WERI-Rb-1 (cell line): ENCODE results near the gene NEAT1.
A peak's percentile ranks its signal among the peaks of the same experiment; 100 is the strongest.

Experiments
- DNase-seq: peaks from one replicate; pipeline ENCODE4 v3.0.0-alpha.2; 2020
- H3K27ac ChIP-seq: fragments of 250-450 bp; sonication (Bioruptor Pico); 2 replicates; pipeline ENCODE4 v1.5.1; 2020; ENCODE audit warnings: mild to moderate bottlenecking, moderate library complexity
- H3K27me3 ChIP-seq: fragments of 250-450 bp; sonication (Bioruptor Pico); 2 replicates; pipeline ENCODE4 v1.5.1; 2021; ENCODE audit warnings: mild to moderate bottlenecking, low read depth, moderate library complexity; ENCODE audit not compliant: insufficient read depth, severe bottlenecking
- H3K36me3 ChIP-seq: fragments of 250-450 bp; sonication (Bioruptor Pico); 2 replicates; pipeline ENCODE4 v1.5.1; 2020; ENCODE audit warnings: mild to moderate bottlenecking, moderate library complexity
- H3K4me3 ChIP-seq: 2 replicates; pipeline ENCODE4 v1.5.1; 2011; ENCODE audit warnings: low read depth, mild to moderate bottlenecking, control low read depth, low read length
- H3K9me3 ChIP-seq: fragments of 250-450 bp; sonication (Bioruptor Pico); 2 replicates; pipeline ENCODE4 v1.5.1; 2021; ENCODE audit warnings: mild to moderate bottlenecking, moderate library complexity; ENCODE audit not compliant: severe bottlenecking
- TF ChIP-seq, protein P1 (sequence below): IDR thresholded peaks from 2 replicates; pipeline ENCODE4 v1.5.1; 2011; ENCODE audit warnings: low read depth, mild to moderate bottlenecking, control low read depth, inconsistent platforms, low read length

NEAT1 gene

DNA sequence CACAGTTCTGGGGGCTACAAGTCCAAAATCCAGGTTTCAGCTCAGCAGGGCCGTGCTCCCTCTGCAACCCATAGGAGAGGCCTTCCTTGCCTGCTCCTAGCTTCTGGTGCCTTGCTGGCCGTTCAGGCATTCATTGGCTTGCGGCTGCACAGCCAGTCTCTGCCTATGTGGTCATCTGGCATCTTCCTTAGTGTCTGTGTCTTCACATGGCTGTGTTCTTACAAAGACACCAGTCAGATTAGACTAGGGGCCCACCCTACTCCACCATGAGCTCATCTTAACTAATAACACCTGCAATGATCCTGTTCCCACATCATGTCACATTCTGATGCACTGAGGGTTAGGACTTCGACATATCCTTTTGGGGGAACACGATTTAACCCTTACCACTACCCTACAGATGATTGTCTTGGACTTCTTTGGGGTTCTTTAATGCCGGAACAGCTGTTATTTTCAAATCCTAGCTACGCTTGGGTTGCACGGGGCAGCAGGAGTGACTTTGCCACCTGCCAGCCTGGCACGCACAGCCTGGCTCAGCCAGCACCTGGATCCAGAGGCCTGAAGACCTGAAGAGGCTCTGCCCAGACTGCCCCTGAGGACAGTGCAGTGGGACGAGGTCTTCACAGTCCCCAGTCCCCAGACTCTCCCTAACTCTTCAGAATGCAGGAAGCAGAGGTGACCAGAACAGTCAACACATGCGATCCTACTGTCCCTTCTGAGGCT is 7.7 kb upstream of the NEAT1 start:
- Histone ChIP-seq H3K27me3 (no peaks in the 10 kb centered on the region), H3K4me3 (no peak overlapping the region), H3K36me3 (peaks cover 10% of the 10 kb centered on the region), H3K9me3 (no peaks in the 10 kb centered on the region), H3K27ac (peak overlapping the region; percentile 23)
- TF ChIP-seq, protein P1, sequence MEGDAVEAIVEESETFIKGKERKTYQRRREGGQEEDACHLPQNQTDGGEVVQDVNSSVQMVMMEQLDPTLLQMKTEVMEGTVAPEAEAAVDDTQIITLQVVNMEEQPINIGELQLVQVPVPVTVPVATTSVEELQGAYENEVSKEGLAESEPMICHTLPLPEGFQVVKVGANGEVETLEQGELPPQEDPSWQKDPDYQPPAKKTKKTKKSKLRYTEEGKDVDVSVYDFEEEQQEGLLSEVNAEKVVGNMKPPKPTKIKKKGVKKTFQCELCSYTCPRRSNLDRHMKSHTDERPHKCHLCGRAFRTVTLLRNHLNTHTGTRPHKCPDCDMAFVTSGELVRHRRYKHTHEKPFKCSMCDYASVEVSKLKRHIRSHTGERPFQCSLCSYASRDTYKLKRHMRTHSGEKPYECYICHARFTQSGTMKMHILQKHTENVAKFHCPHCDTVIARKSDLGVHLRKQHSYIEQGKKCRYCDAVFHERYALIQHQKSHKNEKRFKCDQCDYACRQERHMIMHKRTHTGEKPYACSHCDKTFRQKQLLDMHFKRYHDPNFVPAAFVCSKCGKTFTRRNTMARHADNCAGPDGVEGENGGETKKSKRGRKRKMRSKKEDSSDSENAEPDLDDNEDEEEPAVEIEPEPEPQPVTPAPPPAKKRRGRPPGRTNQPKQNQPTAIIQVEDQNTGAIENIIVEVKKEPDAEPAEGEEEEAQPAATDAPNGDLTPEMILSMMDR = no peak
- DNase-seq = no peak

DNA sequence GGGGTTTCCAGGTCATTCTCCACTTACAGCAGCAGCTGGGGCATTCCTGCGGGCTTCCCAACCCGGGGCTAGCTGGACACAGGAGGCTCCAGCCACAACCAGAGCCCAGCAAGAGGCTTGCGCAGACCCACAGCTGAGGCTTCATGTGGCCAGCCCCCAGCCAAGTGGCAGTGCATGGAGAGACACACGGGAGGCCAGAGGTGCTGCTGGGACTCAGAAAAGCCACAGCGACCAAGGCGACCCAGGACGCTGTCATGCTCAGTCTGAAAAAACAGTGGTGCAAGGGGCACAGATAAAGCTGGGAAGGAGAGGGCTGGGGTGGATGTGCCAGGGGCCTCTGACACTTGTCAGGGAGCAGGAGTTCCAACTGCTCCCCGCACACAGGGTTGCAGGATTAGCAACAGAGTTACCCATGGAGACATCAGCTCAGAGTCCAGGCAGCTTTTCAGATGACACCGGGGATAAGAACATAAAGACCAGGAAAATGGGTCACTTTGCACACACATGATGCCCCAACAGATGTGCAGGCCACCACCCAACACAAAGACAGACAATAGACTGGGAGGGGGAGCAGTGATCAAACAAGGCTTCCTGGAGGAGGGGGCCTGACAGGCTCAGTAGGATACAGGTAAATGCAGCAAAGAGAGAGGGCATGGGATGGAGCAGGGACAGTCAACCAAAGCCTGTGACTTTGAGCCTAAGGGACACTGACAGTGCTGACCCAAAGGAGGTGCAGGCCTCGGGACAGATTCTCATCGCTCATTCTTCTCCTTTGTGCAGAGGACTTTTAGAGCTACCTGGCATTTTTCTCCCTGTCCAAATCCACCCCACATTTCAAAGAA is 6.9 kb upstream of the NEAT1 start:
- peak overlapping the region; percentile 67 for H3K27ac ChIP-seq
- no peak for DNase-seq
- TF ChIP-seq, protein P1 = no peak
- H3K27me3 ChIP-seq = no peaks in the 10 kb centered on the region
- H3K36me3 ChIP-seq = peaks cover 10% of the 10 kb centered on the region
- H3K4me3 ChIP-seq = peak overlapping the region; percentile 24
- H3K9me3 ChIP-seq = no peaks in the 10 kb centered on the region

DNA sequence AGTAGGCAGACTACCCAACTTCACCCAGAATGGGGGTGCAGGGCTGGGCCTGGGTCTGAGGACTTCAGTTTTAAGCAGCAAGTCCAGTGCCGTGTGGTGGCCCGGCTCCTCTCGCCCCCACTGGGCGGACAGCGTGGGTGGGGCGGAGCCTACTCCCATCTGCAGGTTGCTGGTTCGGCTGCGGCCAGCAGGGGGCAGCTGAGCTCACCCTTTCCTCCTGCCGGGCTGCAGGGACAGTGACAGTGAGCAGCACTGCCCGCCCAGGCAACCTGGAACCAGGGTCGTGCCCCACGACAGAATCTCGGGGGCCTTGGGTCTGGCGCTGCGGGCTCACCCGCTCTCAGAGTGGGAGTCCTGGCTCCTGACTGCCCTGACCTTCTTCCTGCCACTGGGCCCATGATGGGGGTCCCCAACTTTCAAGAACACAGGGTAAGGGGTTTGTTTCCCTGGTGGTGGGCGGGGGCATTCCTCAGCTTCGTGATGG is 6.2 kb upstream of the NEAT1 start:
- peak overlapping the region; percentile 67 for H3K27ac ChIP-seq
- peak; percentile 90 for DNase-seq
- H3K27me3 ChIP-seq = no peaks in the 10 kb centered on the region
- H3K36me3 ChIP-seq = peaks cover 5% of the 10 kb centered on the region
- no peaks in the 10 kb centered on the region for H3K9me3 ChIP-seq
- TF ChIP-seq, protein P1 = peak; percentile 97
- H3K4me3 ChIP-seq = peak overlapping the region; percentile 24

DNA sequence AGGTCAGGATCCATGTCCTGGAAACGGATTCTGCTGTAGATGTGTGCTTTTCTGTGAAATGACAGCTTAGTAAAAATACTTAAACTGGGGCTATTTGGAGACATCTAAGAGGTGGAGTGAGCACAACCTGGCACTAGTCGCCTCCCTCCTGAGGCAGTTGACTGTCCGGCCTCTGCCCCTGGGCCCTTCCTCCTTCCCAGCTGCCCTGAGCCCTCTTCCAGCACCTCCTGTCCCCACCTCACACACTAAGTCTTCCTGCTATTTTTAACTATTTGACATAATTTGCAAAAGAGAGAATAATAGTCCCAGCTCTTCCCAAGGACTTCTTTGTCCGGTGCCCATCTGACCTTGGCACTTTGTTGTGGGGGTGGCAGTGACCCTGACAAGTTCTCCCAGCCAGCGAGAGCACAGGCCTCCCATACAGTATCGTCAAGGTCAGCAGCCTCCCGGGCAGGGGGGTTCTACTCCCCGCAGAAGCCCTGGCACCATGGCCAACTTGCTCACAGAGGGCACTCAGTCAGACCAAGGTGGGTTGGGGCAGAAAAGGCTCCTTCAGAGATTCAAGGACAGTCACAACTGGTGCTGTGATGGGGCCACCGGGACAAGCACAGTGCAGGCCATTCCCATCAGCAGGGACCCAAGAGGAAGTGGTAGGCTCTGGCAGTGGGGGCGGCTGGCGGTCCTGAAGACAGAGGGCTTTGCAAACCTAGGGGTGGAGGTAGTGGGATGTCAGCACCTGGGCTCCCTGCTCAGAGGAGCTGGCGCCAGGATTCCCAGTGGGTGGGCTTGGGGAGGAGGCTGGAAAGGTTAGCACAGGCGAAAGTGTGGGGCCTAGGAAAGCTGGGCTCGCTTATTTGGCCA is 5.5 kb upstream of the NEAT1 start:
- H3K27ac ChIP-seq = peak overlapping the region; percentile 67
- no peak overlapping the region for H3K4me3 ChIP-seq
- H3K27me3 ChIP-seq = no peaks in the 10 kb centered on the region
- TF ChIP-seq, protein P1 = no peak
- H3K9me3 ChIP-seq = peaks cover 2% of the 10 kb centered on the region
- no peak for DNase-seq
- H3K36me3 ChIP-seq = peaks cover 5% of the 10 kb centered on the region

DNA sequence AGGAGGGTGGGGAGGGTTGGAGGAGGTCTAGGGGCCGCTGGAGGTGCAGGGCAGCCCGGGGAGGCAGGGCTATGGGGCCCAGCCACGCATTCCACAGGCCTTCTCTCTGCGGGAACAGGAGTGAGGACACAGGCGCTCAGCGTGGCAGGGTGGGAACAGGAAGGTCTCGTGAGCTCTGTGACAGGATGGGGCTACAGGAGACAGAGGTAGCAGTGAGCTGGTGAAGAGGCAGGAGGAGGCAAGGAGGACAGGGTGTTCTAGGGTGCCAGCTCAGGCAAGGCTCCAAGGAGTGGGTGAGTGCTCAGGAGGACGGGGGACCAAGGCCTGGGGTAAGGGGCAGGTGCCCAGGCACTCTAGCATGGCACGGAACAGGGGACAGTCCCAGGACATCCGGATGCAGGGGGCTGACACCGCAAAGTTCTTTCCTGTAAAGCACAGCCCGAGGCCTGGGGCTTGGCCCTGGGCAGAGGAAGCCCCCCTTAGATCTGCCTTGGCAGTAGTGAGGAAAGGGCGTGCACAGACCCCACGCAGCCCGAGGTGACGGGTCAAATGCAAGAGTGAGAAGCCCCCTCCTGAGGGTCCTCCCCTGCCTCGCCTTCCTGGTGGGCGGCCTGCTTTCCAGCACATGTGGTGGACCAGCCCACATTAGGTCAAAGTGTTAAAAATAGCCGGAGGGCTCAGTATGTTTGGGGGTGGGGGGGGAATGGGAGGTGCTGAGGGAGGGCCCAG is 4.7 kb upstream of the NEAT1 start:
- TF ChIP-seq, protein P1 = no peak
- H3K27ac ChIP-seq = peak overlapping the region; percentile 41; the same call in 1 of the 2 replicates
- H3K9me3 ChIP-seq = peaks cover 4% of the 10 kb centered on the region
- H3K27me3 ChIP-seq = no peaks in the 10 kb centered on the region
- DNase-seq = peak; percentile 6
- no peak overlapping the region for H3K4me3 ChIP-seq
- peaks cover 5% of the 10 kb centered on the region; the same call in 1 of the 2 replicates for H3K36me3 ChIP-seq
